Activated T-helper 1 cell treated with anti-CD3 and anti-CD28 coated beads, Interleukin-12 subunit alpha, Interleukin-12 subunit beta, Interleukin-2, Interleukin-4 antibody, amounts not matched to agents 30 ng/mL and 10 ng/mL and 1 ng/mL, durations not matched to agents 14 hours and 24 hours and 36 hours (primary cell): ENCODE data around the gene ACMSD. TPM values are rescaled to one million over a fixed set of nuclear protein-coding genes. Genes with fewer than 3 reads are reported as not detected.
"Not testable (repeated sequence)": the region's sequence is repeated elsewhere in the genome, so short reads cannot be mapped to it uniquely, and the experiment has no call there.

Experiments
- DNase-seq: peaks from one replicate; pipeline ENCODE4 v3.0.0; 2021; ENCODE audit warnings: low spot score
- H3K27ac Mint-ChIP-seq: one replicate; pipeline ENCODE4 v1.8.0; 2021; ENCODE audit warnings: mild to moderate bottlenecking, mixed read lengths
- H3K27me3 Mint-ChIP-seq: one replicate; pipeline ENCODE4 v1.8.0; 2022; ENCODE audit warnings: mild to moderate bottlenecking, moderate library complexity, mixed read lengths; ENCODE audit not compliant: insufficient read depth
- H3K36me3 Mint-ChIP-seq: one replicate; pipeline ENCODE4 v1.8.0; 2021; ENCODE audit warnings: low read depth, mixed read lengths
- H3K4me1 Mint-ChIP-seq: one replicate; pipeline ENCODE4 v1.8.0; 2021; ENCODE audit warnings: low read depth, mixed read lengths
- H3K4me3 Mint-ChIP-seq: one replicate; pipeline ENCODE4 v1.8.0; 2021; ENCODE audit warnings: mild to moderate bottlenecking, moderate library complexity, mixed read lengths
- H3K9me3 Mint-ChIP-seq: one replicate; pipeline ENCODE4 v1.8.0; 2021; ENCODE audit warnings: mixed read lengths
- intact Hi-C: fragments of 100-400 bp; cut with micrococcal nuclease; formaldehyde crosslinking; loops from one replicate; pipeline ENCODE4 v1.15.1; 2024
- total RNA-seq: library from RNA; stranded (reverse); gene quantifications from 2 replicates; pipeline ENCODE4 v1.2.3, GENCODE V29; 2022

The ACMSD gene
- total RNA-seq, 1 donor from 2014 or later = not detected

DNA sequence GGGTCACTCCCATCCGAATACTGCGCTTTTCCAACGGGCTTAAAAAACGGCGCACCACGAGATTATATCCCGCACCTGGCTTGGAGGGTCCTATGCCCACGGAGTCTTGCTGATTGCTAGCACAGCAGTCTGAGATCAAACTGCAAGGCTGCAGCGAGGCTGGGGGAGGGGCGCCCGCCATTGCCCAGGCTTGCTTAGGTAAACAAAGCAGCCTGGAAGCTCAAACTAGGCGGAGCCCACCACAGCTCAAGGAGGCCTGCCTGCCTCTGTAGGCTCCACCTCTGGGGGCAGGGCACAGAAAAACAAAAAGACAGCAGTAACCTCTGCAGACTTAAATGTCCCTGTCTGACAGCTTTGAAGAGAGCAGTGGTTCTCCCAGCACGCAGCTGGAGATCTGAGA is 12.7 kb upstream of the ACMSD start:
- H3K27me3 Mint-ChIP-seq, H3K4me1 Mint-ChIP-seq, H3K27ac Mint-ChIP-seq, H3K9me3 Mint-ChIP-seq, H3K4me3 Mint-ChIP-seq, H3K36me3 Mint-ChIP-seq, intact Hi-C loops, DNase-seq: not testable (repeated sequence)

DNA sequence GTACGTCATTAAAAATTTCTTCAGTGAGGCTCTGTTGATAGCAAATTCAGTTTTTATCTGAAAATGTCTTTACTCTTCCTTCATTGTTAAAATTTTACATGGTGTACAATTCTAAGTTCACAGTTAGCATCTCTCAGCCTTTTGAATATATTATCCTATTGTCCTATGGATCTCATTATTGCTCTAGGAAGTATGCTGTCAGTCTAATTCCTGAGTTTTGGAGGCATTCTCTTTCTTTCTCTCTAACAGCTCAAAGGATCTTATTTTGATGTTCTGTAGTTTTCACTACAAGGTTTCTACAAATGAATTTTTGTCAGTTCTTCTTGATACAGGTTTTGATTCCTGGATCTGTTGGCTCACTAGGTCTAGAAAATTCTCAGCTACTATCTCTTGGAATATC is 2.9 kb upstream of the ACMSD start:
- Mint-ChIP-seq H3K4me1 (no peaks in the 10 kb centered on the region), H3K27me3 (peaks cover 7% of the 10 kb centered on the region), H3K9me3 (no peaks in the 10 kb centered on the region), H3K36me3 (no peaks in the 10 kb centered on the region), H3K27ac (no peak overlapping the region), H3K4me3 (no peak overlapping the region)
- intact Hi-C loops = no loop called here
- no peak for DNase-seq

DNA sequence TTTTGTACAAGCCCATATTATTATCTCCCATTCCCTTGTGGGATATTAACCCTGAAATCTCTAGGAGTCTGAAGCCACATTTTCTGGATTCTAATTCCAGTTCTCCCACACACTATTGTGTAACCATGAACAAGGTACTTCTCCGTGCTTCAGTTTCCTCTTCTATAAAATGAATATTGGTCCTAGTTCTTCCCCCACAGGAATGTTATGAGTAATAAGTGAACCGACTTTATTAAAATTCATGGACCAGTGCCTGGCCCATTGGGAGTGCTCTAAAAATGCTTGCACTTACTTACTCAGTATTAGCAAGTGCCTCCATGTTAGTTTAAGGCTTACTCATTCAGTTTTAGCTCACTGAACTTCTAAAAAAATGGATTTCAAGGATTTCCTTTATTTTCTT is 1.4 kb upstream of the ACMSD start:
- Mint-ChIP-seq H3K36me3 (no peaks in the 10 kb centered on the region), H3K4me1 (no peaks in the 10 kb centered on the region), H3K27me3 (peaks cover 10% of the 10 kb centered on the region), H3K9me3 (no peaks in the 10 kb centered on the region), H3K27ac (no peak overlapping the region), H3K4me3 (no peak overlapping the region)
- intact Hi-C loops = no loop called here
- DNase-seq = no peak

DNA sequence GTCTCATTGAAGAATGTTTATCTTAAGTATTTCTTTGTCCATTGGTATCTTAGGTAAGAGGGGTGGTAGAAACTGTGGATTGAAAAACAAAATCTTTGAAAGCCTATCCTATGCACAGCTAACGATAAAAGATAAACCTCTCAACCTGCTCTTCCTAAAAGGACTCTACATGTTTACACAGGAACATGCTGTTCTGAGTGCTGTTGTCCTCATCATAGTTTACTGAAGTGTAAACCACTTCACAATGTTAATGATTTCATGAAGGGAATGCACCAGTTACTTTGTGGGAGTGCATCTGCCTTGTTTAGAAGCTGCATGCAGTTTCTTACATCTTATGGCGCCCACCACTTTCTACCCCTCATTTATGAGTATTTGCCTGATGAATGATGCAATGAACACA is 1.2 kb downstream of the ACMSD start:
- no peaks in the 10 kb centered on the region for H3K36me3 Mint-ChIP-seq
- H3K9me3 Mint-ChIP-seq = no peaks in the 10 kb centered on the region
- intact Hi-C loops = no loop called here
- H3K4me1 Mint-ChIP-seq = no peaks in the 10 kb centered on the region
- no peak overlapping the region for H3K27ac Mint-ChIP-seq
- no peak overlapping the region for H3K4me3 Mint-ChIP-seq
- peaks cover 10% of the 10 kb centered on the region for H3K27me3 Mint-ChIP-seq
- no peak for DNase-seq

GRCh38 chr2:134842930-134843490 is 4.6 kb downstream of the ACMSD start:
- DNase-seq = no peak
- Mint-ChIP-seq H3K36me3 (no peaks in the 10 kb centered on the region), H3K4me1 (no peaks in the 10 kb centered on the region), H3K27me3 (peaks cover 2% of the 10 kb centered on the region), H3K4me3 (no peak overlapping the region), H3K9me3 (no peaks in the 10 kb centered on the region), H3K27ac (no peak overlapping the region)
- intact Hi-C loops = no loop called here

- H3K4me3 Mint-ChIP-seq = no peak overlapping the region
Observed at GRCh38 chr2:134843968-134844367, 5.6 kb downstream of the ACMSD start.

DNA sequence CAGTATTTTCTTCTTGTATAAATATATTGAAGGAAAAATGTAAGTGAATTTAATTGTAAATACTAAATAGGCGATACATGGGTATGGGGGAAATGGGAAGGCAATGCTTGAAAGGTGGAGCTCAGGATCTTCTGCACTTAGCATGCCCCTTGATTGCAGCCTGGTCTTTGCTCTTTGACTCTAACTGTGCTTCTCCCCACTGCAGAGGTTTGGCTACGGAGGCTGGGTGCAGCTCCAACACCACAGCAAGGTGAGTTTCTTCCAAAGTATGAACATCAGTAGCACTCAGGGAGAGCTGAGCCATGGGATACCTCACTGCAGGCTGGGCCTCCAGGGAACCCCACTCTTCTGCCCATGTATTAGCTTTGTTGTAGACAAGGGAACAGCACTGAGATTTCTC is 6.6 kb downstream of the ACMSD start:
- Mint-ChIP-seq H3K36me3 (no peaks in the 10 kb centered on the region), H3K4me1 (no peaks in the 10 kb centered on the region), H3K9me3 (no peaks in the 10 kb centered on the region), H3K27me3 (peaks cover 2% of the 10 kb centered on the region), H3K4me3 (no peak overlapping the region), H3K27ac (no peak overlapping the region)
- intact Hi-C loops = no loop called here
- DNase-seq = no peak

More at GRCh38 chr2:134843968-134844367, 5.6 kb downstream of the ACMSD start:
- H3K4me1 Mint-ChIP-seq = no peaks in the 10 kb centered on the region
- DNase-seq = no peak
- no peak overlapping the region for H3K27ac Mint-ChIP-seq
- no peaks in the 10 kb centered on the region for H3K9me3 Mint-ChIP-seq
- no peaks in the 10 kb centered on the region for H3K36me3 Mint-ChIP-seq
- peaks cover 2% of the 10 kb centered on the region for H3K27me3 Mint-ChIP-seq
- intact Hi-C loops = no loop called here

GRCh38 chr2:134845719-134846118 is 7.3 kb downstream of the ACMSD start:
- Mint-ChIP-seq H3K4me3 (no peak overlapping the region), H3K27me3 (peaks cover 2% of the 10 kb centered on the region), H3K9me3 (no peaks in the 10 kb centered on the region), H3K36me3 (no peaks in the 10 kb centered on the region), H3K4me1 (no peaks in the 10 kb centered on the region), H3K27ac (no peak overlapping the region)
- intact Hi-C loops = no loop called here
- no peak for DNase-seq

DNA sequence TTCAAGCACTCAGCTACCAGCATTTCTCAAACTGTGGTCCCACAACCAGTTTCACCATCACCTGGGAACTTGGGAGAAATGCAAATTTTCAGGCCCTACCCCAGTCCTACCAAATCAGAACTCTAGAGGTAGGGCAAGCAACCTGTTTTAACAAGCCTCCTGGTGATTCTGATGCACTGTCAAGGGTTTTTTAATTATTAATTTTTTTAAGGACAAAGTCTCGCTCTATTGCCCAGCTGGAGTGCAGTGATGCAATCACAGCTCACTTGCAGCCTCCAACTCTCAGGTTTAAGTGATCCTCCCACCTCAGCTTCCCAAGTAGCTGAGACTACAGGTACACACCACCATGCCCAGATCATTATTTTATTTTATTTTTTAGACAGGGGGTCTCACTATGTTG is 7.8 kb downstream of the ACMSD start:
- no peaks in the 10 kb centered on the region for H3K4me1 Mint-ChIP-seq
- no peaks in the 10 kb centered on the region for H3K36me3 Mint-ChIP-seq
- intact Hi-C loops = no loop called here
- no peak overlapping the region for H3K4me3 Mint-ChIP-seq
- H3K27me3 Mint-ChIP-seq = no peaks in the 10 kb centered on the region
- H3K9me3 Mint-ChIP-seq = no peaks in the 10 kb centered on the region
- DNase-seq = no peak
- no peak overlapping the region for H3K27ac Mint-ChIP-seq

GRCh38 chr2:134847582-134847981 is 9.2 kb downstream of the ACMSD start:
- H3K27me3 Mint-ChIP-seq, H3K36me3 Mint-ChIP-seq, H3K27ac Mint-ChIP-seq, H3K9me3 Mint-ChIP-seq, H3K4me3 Mint-ChIP-seq, DNase-seq, H3K4me1 Mint-ChIP-seq, intact Hi-C loops: not testable (repeated sequence)

DNA sequence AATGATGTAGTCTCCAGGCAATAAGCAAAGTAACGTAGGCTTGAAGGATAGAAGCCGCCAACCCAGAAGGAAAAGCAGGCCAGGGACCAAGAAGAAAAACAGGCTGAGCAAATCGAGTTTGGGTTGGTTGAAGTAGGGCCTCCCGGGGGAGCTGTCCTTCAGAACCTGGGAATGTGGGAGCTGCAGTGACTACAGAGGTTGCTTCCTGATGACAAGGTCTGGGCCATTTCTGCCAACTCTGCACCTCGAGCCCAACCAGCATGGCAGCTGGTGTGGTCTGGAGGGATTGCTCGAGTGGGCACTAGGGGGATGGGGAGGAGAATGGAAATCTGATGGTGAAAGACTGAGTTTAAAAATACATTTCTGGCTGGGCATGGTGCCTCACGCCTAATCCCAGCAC is 14.1 kb downstream of the ACMSD start:
- intact Hi-C loops = no loop called here
- no peak overlapping the region for H3K4me3 Mint-ChIP-seq
- no peaks in the 10 kb centered on the region for H3K9me3 Mint-ChIP-seq
- H3K36me3 Mint-ChIP-seq = no peaks in the 10 kb centered on the region
- H3K27me3 Mint-ChIP-seq = no peaks in the 10 kb centered on the region
- no peak for DNase-seq
- H3K4me1 Mint-ChIP-seq = no peaks in the 10 kb centered on the region
- H3K27ac Mint-ChIP-seq = no peak overlapping the region

DNA sequence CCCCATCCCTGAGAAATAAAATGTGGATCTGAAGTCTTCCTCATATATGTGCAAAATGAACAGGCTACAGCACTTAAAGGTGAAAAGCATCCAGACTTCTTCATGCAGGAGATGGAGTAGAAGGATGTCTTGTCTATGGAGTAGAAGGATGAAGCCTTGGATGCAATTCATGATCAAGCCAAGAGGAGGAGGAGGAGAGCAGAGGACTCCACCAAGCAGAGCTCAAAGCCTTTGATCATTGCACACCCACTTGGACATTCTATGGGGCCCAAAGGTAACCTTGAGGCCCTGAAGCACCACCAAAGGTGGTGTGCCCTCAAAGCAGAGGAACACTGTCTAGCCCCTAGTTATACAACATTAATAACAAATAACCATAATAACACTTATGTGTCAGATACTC is 17.3 kb downstream of the ACMSD start:
- Mint-ChIP-seq H3K9me3 (no peaks in the 10 kb centered on the region), H3K36me3 (no peaks in the 10 kb centered on the region), H3K27ac (no peak overlapping the region), H3K4me1 (no peaks in the 10 kb centered on the region), H3K4me3 (no peak overlapping the region), H3K27me3 (peaks cover 2% of the 10 kb centered on the region)
- no peak for DNase-seq
- intact Hi-C loops = no loop called here

GRCh38 chr2:134858245-134858644 is 19.8 kb downstream of the ACMSD start:
- DNase-seq = no peak
- Mint-ChIP-seq H3K4me1 (no peaks in the 10 kb centered on the region), H3K4me3 (no peak overlapping the region), H3K27ac (no peak overlapping the region), H3K9me3 (no peaks in the 10 kb centered on the region), H3K36me3 (no peaks in the 10 kb centered on the region), H3K27me3 (peaks cover 2% of the 10 kb centered on the region)
- intact Hi-C loops = no loop called here

GRCh38 chr2:134861173-134861572 is 22.8 kb downstream of the ACMSD start:
- Mint-ChIP-seq H3K36me3 (no peaks in the 10 kb centered on the region), H3K27me3 (peaks cover 2% of the 10 kb centered on the region), H3K27ac (no peak overlapping the region), H3K4me3 (no peak overlapping the region), H3K4me1 (no peaks in the 10 kb centered on the region), H3K9me3 (no peaks in the 10 kb centered on the region)
- no peak for DNase-seq
- intact Hi-C loops = no loop called here
